HepG2 (cell line): Measurements from ENCODE around the gene ADD2. TPM values are rescaled to one million over a fixed set of nuclear protein-coding genes. Genes with fewer than 3 reads are reported as not detected.

Source experiments
- ATAC-seq: fragments of 200-7000 bp; cut with Tn5 transposase; 3 replicates; pipeline ENCODE4 v1.9.1; 2020; ENCODE audit warnings: mild to moderate bottlenecking, moderate library complexity
- BruUV-seq: library from RNA; stranded (reverse); fragments of 400-500 nt; replicated peaks from 2 replicates; lab custom pipeline; 2021; lab: Mats Ljungman, UMichigan
- CTCF ChIA-PET: fragments of 300-600 bp; formaldehyde crosslinking; extraction: SDS; loops from one replicate; lab custom pipeline; 2021; ENCODE audit warnings: low total read pairs, inconsistent platforms, low intra/inter-chr PET ratio; lab: Yijun Ruan, JAX
- POLR2A ChIA-PET: fragments of 350-600 bp; sonication (Branson Sonifier 250); formaldehyde crosslinking; loops from one replicate; lab custom pipeline; 2020; ENCODE audit warnings: antibody characterized with exemption, inconsistent platforms; lab: Yijun Ruan, JAX
- DNase-seq: peaks from one replicate; pipeline ENCODE4 v3.0.0-alpha.2; 2015; ENCODE audit warnings: low spot score
- FAIRE-seq: peaks from 3 replicates; lab custom pipeline; 2011; peaks lifted over from hg19 to GRCh38; lab: Jason Lieb, UNC
- H2AFZ ChIP-seq: one replicate; pipeline ENCODE4 v1.6.1; 2011; ENCODE audit warnings: low read length, inconsistent platforms
- H3K27ac ChIP-seq: fragments of 300-600 bp; 3 replicates; pipeline ENCODE4 v1.8.0; 2011; ENCODE audit warnings: mixed run types, mild to moderate bottlenecking, mixed read lengths, low read length, inconsistent platforms; ENCODE audit not compliant: insufficient read depth; ENCODE audit errors: extremely low read length
- H3K27me3 ChIP-seq, 2 experiments: fragments of 200-600 bp in 1 of 2; 2 replicates in 1 of 2; 3 replicates in 1 of 2; pipeline versions ENCODE4 v1.6.0 to v1.8.0; 2011; ENCODE audit warnings: low read length in 2 of 2, mild to moderate bottlenecking in 2 of 2, moderate library complexity in 2 of 2, inconsistent platforms in 1 of 2; ENCODE audit not compliant: insufficient read depth in 2 of 2, control insufficient read depth in 1 of 2
- H3K36me3 ChIP-seq, 2 experiments: fragments of 200-600 bp in 1 of 2; replicated peaks in 1 of 2; 2 replicates in 1 of 2; 3 replicates in 1 of 2; pipeline versions ENCODE4 v1.5.1 to v1.8.0; 2011; ENCODE audit warnings: low read length in 2 of 2, inconsistent platforms in 1 of 2; ENCODE audit not compliant: insufficient read depth in 2 of 2, control insufficient read depth in 1 of 2
- H3K4me1 ChIP-seq: 2 replicates; pipeline ENCODE4 v1.5.1; 2012; ENCODE audit warnings: low read length, inconsistent platforms; ENCODE audit not compliant: insufficient read depth
- H3K4me2 ChIP-seq: 2 replicates; pipeline ENCODE4 v1.6.0; 2011; ENCODE audit warnings: low read depth, low read length, inconsistent platforms
- H3K4me3 ChIP-seq, 3 experiments: fragments of 200-600 bp in 1 of 3; sonication (generic), shearing (Covaris generic) in 1 of 3; replicated peaks in 1 of 3; 2 replicates each; pipeline ENCODE4 v1.5.1; 2011 to 2016; ENCODE audit warnings: low read length in 3 of 3, inconsistent platforms in 2 of 3, low read depth in 2 of 3, mild to moderate bottlenecking in 2 of 3, control low read depth in 1 of 3, mixed read lengths in 1 of 3; ENCODE audit not compliant: insufficient read depth in 1 of 3
- H3K79me2 ChIP-seq: one replicate; pipeline ENCODE4 v1.6.1; 2011; ENCODE audit warnings: low read length, inconsistent platforms; ENCODE audit not compliant: insufficient read depth
- H3K9ac ChIP-seq: 2 replicates; pipeline ENCODE4 v1.6.0; 2011; ENCODE audit warnings: mild to moderate bottlenecking, low read depth, low read length, inconsistent platforms; ENCODE audit not compliant: insufficient read depth
- H3K9me3 ChIP-seq: 2 replicates; pipeline ENCODE4 v1.5.1; 2012; ENCODE audit warnings: mild to moderate bottlenecking, low read length
- H4K20me1 ChIP-seq: 2 replicates; pipeline ENCODE4 v1.6.0; 2011; ENCODE audit warnings: inconsistent platforms, mild to moderate bottlenecking, low read length, moderate library complexity; ENCODE audit not compliant: insufficient read depth
- RFX3 ChIP-seq: IDR thresholded peaks from 2 replicates; pipeline ENCODE4 v1.6.1; 2016; ENCODE audit warnings: missing biosample characterization, missing genetic modification reagents
- WGBS: methylation state at CpG from one replicate; pipeline ENCODE4 v1.1.6; 2017; ENCODE audit warnings: low lambda C conversion rate; 5-methylcytosine and 5-hydroxymethylcytosine counted together
- in situ Hi-C: cut with HindIII; loops from 2 replicates; pipeline ENCODE4 v1.10.0; 2017; ENCODE audit warnings: low pct_unique_long_range_greater_than_20kb; ENCODE audit not compliant: extremely low pct_ligation_motif_present
- intact Hi-C: fragments of 100-400 bp; cut with micrococcal nuclease; formaldehyde crosslinking; loops from one replicate; pipeline ENCODE4 v1.10.0; 2022; ENCODE audit not compliant: unreplicated experiment
- polyA plus RNA-seq, 8 experiments: library from polyadenylated mRNA; depleted of rRNA in 3 of 8; stranded (reverse) in 7 of 8; unstranded in 1 of 8; fragments of >200 nt; fragmentation: Illumina TruSeq in 4 of 8; extraction: Trizol in 4 of 8; gene quantifications; 2 replicates each; pipeline versions ENCODE4 v1.2.1 to v1.2.3, GENCODE V29; 2011 to 2016; ENCODE audit warnings: low read depth in 4 of 8, missing spikeins in 1 of 8, mixed read lengths in 1 of 8; ENCODE audit not compliant: insufficient read depth in 1 of 8
- total RNA-seq, 5 experiments: library from RNA; depleted of rRNA; stranded (reverse); fragments of >200 nt; fragmentation: Illumina TruSeq; extraction: Trizol; gene quantifications; 2 replicates each; pipeline ENCODE4 v1.2.3, GENCODE V29; 2016; ENCODE audit warnings: low read depth in 1 of 5
- TF ChIP-seq, protein P1 (sequence below): IDR thresholded peaks from 2 replicates; pipeline ENCODE4 v1.6.1; 2016; ENCODE audit warnings: missing biosample characterization, missing genetic modification reagents, low read depth
- TF ChIP-seq, protein P2 (sequence below): IDR thresholded peaks from 2 replicates; pipeline ENCODE4 v1.6.1; 2016; ENCODE audit warnings: low read depth

Gene ADD2
- total and polyA plus RNA-seq, 2 of the 13 experiments (the other 11 are each of a cell fraction or from before 2014, with no cell fraction given) = 0.05 to 0.13 TPM

DNA sequence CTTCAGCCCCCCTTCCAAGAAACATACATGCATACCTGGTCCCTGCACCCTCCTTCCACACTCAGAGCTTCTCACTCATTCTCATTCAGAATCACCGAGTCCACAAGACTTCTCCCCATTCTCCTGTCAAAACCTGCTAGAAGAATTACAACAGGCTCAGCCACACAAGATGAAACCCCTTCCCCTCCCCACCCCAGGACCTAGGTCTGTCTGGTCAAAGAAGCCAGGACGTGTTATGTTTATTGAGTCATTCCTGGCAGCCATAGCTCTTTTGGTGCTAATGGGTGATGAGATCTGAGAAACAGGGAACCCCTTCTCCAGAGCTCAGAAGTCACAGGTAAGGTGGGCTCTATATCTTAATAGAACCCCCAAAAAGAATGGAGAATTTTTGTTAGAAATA is 1.4 kb upstream of the ADD2 start (continued):
- TF ChIP-seq, protein P1, sequence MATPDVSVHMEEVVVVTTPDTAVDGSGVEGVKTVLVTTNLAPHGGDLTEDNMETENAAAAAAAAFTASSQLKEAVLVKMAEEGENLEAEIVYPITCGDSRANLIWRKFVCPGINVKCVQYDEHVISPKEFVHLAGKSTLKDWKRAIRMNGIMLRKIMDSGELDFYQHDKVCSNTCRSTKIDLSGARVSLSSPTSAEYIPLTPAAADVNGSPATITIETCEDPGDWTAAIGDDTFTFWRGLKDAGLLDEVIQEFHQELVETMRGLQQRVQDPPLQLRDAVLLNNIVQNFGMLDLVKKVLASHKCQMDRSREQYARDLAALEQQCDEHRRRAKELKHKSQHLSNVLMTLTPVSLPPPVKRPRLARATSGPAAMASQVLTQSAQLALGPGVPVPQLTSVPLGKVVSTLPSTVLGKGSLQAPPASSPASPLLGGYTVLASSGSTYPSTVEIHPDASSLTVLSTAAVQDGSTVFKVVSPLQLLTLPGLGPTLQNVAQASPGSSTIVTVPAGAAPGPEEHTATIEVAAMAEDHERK (CRISPR knock-in tag) = no peak
- TF ChIP-seq, protein P2, sequence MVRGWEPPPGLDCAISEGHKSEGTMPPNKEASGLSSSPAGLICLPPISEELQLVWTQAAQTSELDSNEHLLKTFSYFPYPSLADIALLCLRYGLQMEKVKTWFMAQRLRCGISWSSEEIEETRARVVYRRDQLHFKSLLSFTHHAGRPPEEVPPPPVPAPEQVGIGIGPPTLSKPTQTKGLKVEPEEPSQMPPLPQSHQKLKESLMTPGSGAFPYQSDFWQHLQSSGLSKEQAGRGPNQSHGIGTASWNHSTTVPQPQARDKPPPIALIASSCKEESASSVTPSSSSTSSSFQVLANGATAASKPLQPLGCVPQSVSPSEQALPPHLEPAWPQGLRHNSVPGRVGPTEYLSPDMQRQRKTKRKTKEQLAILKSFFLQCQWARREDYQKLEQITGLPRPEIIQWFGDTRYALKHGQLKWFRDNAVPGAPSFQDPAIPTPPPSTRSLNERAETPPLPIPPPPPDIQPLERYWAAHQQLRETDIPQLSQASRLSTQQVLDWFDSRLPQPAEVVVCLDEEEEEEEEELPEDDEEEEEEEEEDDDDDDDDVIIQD = no peak

DNA sequence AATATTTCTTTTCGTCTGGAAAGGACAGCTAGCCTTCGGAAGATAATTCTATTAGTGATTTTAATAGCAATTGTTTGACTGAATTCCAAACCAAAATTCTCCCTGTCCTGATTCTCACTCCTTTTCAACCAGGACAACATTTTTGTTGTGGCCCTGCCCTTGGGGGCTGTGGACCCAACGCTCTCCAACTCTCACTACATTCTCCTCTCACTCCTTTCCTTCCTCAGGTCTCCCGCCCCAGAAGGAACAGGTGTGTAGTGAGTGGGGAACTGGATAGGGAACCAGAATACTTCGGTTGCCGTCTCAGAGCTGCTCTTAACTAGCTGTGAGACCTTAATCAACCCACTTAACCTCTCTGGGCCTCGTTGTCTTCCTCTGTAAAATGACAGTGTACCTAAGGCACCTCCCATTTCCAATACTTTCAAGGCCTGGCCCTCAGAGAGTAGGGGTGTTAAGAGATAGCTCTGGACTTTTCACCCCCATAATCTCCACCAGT is 638 bp upstream of the ADD2 start:
- ATAC-seq (no peak), FAIRE-seq (no peak), DNase-seq (no peak)
- Histone ChIP-seq H3K27me3 (peaks cover 2 to 70% of the 10 kb centered on the region in 2 experiments), H3K4me2 (no peak overlapping the region), H3K4me1 (no peaks in the 10 kb centered on the region), H3K36me3 (no peaks in the 10 kb centered on the region), H2AFZ (no peak overlapping the region), H3K9me3 (no peaks in the 10 kb centered on the region), H3K79me2 (no peaks in the 10 kb centered on the region), H3K4me3 (no peak overlapping the region), H3K27ac (no peak overlapping the region), H4K20me1 (no peaks in the 10 kb centered on the region), H3K9ac (no peak overlapping the region)
- POLR2A ChIA-PET = no interaction called here
- in situ Hi-C loops (no loop called here), intact Hi-C loops (no loop called here)
- TF ChIP-seq RFX3 (CRISPR knock-in tag) = no peak
- no TSS peak for BruUV-seq
- 38% methylated on average over 7 of the region's 7 CpGs for WGBS
- CTCF ChIA-PET = no interaction called here
